Measurements from ENCODE around the gene CHRND. TPM values are rescaled to one million over a fixed set of nuclear protein-coding genes. Genes with fewer than 3 reads are reported as not detected.

Gene CHRND
- total RNA-seq, 6 experiments from 2014 or later = not detected

DNA sequence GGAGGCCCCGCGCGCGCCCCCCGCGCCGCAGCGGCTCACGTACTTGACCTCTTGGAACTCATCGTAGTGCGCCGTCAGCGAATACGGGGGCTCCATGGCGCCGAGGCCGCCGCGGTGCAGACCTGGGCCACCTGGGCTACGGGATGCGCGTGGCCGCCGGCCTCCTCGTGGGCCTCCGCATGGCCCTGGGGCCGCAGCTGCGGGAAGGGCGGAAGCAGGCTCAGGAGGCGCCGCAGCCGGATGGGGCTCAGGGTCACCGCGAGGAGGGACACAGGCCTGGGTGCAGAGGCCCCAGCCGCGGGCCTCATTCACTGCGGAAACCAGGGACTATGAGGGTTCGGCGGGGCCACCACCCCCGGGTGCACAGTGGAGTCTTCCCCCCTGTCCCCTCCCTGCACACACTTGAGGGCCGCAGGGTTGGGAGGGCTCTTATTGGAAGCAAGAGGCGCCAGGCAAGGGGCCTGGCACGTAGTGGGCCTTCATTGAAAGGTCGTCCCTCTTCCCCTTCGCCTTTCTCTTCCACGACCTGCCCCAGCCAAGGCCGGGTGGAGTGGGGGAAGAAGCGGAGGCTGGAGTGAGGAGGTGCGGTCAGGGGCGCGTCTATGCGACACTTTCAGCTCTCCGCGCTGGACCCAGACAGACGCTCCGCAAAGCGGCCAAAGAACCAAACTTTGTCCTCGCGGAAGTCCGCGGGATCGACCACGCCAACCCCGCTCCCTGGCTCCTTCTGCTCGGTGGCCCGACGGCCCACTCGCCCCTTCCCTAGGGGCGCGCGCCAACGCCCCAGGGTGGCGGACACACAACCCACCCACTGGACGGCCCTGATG, 39.2 kb upstream of the CHRND start:
- TF ChIP-seq, protein P1, sequence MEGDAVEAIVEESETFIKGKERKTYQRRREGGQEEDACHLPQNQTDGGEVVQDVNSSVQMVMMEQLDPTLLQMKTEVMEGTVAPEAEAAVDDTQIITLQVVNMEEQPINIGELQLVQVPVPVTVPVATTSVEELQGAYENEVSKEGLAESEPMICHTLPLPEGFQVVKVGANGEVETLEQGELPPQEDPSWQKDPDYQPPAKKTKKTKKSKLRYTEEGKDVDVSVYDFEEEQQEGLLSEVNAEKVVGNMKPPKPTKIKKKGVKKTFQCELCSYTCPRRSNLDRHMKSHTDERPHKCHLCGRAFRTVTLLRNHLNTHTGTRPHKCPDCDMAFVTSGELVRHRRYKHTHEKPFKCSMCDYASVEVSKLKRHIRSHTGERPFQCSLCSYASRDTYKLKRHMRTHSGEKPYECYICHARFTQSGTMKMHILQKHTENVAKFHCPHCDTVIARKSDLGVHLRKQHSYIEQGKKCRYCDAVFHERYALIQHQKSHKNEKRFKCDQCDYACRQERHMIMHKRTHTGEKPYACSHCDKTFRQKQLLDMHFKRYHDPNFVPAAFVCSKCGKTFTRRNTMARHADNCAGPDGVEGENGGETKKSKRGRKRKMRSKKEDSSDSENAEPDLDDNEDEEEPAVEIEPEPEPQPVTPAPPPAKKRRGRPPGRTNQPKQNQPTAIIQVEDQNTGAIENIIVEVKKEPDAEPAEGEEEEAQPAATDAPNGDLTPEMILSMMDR (IDR thresholded peaks at IDR 0.05) = no peak
- no peaks in the 10 kb centered on the region for H3K36me3 Mint-ChIP-seq (ENCODE audit: low read depth)
- no peak overlapping the region for H3K27ac Mint-ChIP-seq
- DNase-seq = no peak
- no peaks in the 10 kb centered on the region for H3K9me3 Mint-ChIP-seq
- no peak overlapping the region for H3K4me3 Mint-ChIP-seq
- H3K4me1 Mint-ChIP-seq (ENCODE audit: low read depth) = no peaks in the 10 kb centered on the region
- peaks cover 36% of the 10 kb centered on the region for H3K27me3 Mint-ChIP-seq (ENCODE audit: insufficient read depth)

DNA sequence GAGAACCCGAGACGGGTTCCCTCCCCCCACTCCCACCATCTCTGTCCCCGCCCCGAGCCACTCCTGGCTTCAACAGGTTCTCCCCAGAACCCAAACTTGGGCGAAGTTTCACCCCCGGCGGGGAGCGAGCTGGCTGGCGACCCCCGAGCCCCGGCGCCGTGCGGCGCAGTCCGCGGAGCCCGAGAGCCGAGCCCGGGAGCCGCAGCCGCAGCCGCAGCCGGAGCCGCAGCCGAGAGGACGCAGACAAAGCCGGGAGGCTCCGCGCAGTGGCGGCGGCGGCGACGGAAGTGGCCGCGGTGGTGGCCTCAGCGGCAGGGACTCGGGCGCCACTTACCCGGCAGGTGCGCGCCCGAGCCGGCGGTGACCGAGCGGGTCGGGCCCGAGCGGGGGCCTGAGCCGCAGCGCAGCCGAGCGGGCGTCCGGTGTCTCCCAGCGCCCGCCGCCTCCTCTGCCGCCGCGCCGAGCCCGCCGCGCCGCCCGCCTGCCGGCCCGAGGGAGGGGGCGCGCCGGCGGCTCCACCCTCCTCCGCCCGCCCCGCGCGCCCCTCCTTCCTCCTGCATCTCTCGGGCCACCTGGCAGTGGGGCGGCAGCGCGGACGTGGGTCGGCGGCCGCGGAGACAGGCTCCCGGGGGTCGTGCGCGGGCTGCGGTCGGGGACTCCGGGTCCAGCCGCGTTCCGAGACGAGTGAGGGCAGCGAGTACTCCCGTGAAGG, 38.4 kb upstream of the CHRND start, which contains the start of gene ECEL1:
Gene ECEL1, minus strand, starts transcription at position 450 of the 712 bp plus-strand sequence. CDS start 1,181 bp downstream, outside the sequence.
- Mint-ChIP-seq H3K4me1 (ENCODE audit: low read depth) (no peaks in the 10 kb centered on the region), H3K4me3 (no peak within 1 kb of the TSS), H3K36me3 (ENCODE audit: low read depth) (no peaks in the 10 kb centered on the region), H3K27ac (no peak within 1 kb of the TSS), H3K9me3 (no peaks in the 10 kb centered on the region), H3K27me3 (ENCODE audit: insufficient read depth) (peaks cover 36% of the 10 kb centered on the region)
- TF ChIP-seq, protein P1 (IDR thresholded peaks at IDR 0.05) = no peak
- no peak for DNase-seq

DNA sequence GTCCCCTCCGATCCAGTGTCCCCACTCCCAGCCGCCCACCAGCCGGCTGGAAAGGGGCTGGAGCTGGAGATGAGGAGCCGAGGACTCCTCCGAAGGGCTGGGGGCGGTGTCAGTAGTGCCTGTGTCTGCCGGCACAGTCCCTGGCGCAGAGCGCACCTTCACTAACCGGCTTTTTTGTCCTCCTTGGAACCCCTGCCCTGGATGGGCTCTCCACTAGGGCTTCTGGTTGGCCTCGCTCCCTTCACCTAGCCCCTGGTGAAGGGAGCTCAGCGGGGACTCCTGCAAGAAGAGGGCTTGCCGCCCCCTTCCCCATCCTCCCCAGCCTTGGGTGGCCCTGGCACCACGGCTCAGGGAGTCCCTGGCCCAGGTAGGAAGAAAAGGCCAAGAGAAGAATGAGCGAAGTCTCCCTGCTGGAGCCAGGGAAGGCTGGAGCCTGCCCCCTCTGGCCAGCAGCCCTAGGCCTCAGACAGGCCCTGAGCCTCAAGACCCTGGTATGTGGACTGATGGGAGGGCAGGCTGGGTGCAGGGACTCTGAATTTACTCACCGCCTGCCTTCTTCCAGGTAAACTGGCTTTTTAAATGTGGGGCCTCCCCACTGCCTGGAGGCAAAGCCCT, 37.8 kb upstream of the CHRND start:
- Mint-ChIP-seq H3K36me3 (ENCODE audit: low read depth) (no peaks in the 10 kb centered on the region), H3K4me3 (no peak overlapping the region), H3K27me3 (ENCODE audit: insufficient read depth) (peaks cover 33% of the 10 kb centered on the region), H3K9me3 (no peaks in the 10 kb centered on the region), H3K4me1 (ENCODE audit: low read depth) (no peaks in the 10 kb centered on the region), H3K27ac (no peak overlapping the region)
- TF ChIP-seq, protein P1 (IDR thresholded peaks at IDR 0.05) = no peak
- DNase-seq = no peak

DNA sequence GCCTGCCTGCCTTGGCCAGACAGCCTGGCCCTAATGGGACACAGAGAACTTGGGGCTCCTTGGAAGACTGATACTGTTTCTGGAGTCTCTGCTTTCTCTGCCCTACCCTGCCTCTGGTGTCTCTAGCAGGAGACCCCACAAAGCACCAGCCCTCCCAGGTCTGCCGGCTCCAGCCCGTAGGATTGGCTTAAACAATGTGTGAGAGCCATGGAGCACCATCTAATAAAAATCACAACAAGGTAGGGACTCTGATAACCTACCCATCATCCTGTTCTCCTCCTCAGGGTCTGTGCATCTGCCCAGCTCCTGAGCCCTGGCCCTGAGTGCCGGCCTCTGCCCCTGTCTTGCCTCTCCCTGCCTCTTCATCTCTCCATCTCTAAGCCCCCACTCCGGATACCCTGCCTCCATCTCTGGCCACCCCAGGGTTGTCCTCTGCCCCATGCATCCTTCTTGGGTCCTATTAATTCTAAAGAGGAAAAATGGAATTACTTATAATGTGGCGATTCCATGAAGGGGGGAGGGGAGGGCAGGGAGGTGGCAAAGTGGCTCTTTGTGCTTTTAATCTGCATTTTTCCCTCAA, 37.1 kb upstream of the CHRND start:
- DNase-seq = no peak
- Mint-ChIP-seq H3K27me3 (ENCODE audit: insufficient read depth) (peaks cover 35% of the 10 kb centered on the region), H3K27ac (no peak overlapping the region), H3K36me3 (ENCODE audit: low read depth) (no peaks in the 10 kb centered on the region), H3K9me3 (no peaks in the 10 kb centered on the region), H3K4me1 (ENCODE audit: low read depth) (no peaks in the 10 kb centered on the region), H3K4me3 (no peak overlapping the region)
- TF ChIP-seq, protein P1 (IDR thresholded peaks at IDR 0.05) = no peak

DNA sequence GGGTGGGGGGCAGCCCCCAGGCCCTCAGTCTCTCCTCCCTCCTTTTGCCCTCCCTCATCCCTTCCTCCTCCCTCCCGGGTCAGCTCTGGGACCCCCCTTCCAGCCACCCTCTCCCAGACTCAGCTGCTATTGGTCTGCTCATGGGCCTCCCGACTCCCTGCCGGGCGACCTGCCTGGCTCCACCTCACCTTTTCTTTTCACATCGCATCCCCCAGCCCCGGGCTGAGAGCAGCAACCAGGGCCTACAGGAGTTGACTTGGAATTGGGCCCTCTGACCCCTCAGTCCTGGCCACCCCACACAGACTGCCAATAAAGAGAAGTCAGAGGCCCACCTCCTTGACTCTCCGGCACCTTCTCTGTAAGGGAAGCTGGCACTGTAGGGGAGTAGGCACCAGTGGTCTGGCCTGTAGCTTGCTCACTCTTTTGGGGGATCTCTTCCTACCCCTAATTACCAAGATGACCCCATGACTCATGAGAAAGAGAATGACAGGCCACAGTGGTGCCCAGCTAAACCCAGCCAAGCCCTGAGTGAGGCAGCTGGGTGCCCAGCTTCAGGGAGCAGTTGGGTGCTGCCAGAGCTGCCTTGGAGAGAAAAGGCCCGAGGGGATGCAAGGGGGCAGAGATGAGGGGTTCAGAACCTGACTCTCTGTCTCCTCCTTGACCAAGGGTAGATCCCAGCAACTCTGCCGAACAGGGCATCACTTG, 36.3 kb upstream of the CHRND start:
- no peak for DNase-seq
- no peaks in the 10 kb centered on the region for H3K4me1 Mint-ChIP-seq (ENCODE audit: low read depth)
- no peak overlapping the region for H3K27ac Mint-ChIP-seq
- no peaks in the 10 kb centered on the region for H3K36me3 Mint-ChIP-seq (ENCODE audit: low read depth)
- no peaks in the 10 kb centered on the region for H3K9me3 Mint-ChIP-seq
- no peak overlapping the region for H3K4me3 Mint-ChIP-seq
- peaks cover 36% of the 10 kb centered on the region for H3K27me3 Mint-ChIP-seq (ENCODE audit: insufficient read depth)
- TF ChIP-seq, protein P1 (IDR thresholded peaks at IDR 0.05) = no peak

All from HFFc6 (cell line).